NCI-H2029 treated with DMSO at 0.1 percent for 48 hours (cell line): ENCODE data around the gene WDPCP.
"Not testable (repeated sequence)": the region's sequence is repeated elsewhere in the genome, so short reads cannot be mapped to it uniquely, and the experiment has no call there.

Experiments
- DNase-seq: peaks from one replicate; lab custom pipeline; 2025; lab: John Stamatoyannopoulos, UW

Gene WDPCP

DNA sequence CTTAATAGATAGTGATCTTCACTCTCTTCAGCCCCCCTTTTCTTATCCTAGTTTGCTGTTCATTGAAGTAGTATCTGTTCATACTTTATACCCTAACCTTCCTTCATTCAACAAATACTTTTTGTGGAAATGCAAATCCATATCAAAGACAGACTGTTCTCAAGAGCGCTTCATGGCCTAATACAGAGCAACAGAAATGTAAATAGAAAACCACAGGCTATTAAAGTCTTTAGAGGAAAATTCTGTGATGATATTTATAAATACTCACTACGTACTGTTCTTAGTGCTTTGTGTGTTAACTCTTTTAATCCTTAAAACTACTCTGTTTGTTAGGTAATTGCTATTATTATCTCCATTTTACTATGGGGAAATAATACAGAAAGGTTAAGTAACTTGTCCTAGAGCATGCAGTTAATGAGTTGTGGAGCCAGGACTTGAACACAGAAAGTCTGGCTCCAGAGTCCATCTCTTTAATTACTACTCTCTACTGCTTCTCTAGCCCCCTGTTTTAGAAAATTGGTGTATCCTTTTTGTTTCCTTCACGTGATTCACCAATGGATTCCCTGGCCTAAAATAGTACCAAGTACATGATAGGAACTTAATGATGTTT is 3.4 kb upstream of the WDPCP start:
- DNase-seq, result no peak

DNA sequence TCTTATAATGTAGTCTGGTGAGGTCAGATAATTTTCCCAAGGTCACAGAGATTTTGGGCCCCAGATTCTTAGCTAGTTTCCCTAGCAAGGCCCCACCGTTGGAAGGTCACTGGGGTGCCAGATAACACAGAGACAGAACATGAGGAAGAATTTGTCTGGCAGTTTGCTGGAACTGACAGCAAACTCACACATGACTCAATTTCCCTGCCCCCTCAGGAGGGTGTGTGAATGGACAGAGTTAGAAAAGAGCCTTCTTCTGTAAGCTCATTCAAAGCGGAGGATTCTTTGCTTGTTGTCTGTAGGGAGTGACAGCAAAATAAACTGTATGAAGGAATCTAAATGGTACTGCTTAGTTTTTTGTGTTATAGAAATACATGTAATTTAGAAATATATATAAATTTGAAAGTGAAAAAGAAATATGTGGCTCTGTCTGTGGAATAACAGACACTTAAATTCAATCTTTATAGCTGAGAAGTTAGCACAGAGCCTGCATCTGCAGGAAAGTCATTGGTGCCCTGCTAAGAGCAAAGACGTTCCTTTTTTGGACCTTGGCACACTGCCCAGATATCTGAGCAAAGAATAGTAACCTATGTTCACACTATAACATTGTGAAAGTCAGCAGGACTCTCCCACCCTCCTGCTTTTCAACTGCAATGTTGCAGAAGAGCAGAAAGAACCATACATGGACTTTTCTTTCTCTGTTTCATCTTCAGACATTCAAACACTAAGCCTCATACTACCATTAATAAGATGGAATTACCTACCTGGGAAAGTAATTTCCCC is 2.5 kb upstream of the WDPCP start:
- DNase-seq, result no peak

DNA sequence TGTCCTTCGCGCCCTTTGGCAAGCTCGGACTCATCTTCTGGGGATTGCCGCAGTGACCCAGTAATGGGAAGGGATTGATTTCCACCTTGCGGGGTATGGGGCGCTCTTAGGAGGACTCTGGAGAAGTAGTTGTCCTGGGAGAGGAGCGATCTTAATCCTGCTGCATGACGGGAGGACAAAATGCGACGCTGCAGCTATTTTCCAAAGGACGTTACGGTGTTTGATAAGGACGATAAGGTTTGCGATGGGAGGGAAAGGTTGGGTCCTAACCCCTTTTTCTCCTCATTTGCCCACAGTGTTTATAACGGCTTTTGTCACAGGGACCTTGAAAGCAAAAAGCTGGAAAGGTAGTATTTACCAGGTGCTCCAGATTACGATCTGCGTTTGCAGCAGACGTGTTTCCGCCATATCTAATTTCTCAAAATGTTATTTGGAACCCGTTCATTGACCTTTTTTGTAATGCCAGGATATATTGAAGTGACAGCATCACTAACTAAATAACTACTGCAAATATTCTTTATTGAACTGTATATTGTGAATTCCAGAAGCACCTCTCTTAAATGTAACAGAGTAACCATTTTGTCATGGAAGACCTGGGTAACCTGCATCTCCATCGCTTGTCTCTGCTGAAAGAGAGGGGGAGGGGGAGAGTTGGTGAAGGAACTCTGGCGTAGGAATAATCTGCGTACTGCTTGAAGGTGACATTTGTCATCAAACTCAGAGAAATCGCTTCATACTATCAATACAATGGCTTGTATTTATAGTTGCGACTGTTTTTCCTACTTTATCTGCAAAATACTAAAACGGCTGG is 1.1 kb upstream of the WDPCP start:
- peak; percentile 8 for DNase-seq

DNA sequence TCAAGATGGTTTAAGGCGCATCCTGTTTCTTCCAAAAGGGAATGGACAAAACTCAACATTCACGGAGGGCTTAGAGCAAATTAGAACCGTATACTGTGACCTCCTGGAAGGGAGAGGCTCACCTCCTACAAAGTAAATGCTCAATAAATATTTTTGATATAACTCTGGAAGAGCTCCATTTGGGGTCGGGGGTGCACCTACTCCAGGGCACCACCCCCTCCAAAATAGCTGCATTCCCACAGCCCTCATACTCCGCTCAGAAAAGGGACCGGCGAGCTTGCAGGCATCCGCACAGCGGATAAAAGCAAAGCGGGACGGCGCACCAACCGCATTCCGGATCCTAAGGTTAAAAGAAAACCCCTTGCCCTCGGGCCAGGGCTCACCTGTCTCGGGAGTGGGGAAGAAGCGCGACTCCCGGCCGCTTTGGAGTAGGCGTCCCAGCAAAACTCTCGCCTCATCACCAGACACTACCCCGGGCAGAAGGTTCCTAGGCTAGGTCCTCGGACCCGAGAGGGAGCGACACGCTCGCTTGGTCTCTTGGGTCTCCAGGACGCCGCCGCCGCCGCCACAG is 378 bp downstream of the WDPCP start:
- DNase-seq, result no peak

DNA sequence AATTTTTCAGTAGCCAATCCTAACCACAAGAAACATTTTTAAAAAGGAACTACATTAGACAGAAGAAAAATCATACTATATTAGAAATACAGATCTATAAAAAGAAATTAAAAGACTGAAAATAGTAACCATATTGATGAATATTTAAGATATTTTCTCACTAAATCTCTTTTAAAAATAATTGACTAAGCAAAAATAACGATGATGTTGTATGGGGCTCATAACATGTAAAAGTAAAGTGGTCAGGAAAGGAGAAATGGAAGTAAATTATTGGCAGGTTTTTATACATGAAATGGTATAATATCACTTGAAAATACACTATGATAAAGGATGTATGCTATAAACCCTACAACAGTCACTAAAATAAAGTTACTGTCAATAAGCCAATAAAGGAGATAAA is 5.4 kb downstream of the WDPCP start:
- no peak for DNase-seq

DNA sequence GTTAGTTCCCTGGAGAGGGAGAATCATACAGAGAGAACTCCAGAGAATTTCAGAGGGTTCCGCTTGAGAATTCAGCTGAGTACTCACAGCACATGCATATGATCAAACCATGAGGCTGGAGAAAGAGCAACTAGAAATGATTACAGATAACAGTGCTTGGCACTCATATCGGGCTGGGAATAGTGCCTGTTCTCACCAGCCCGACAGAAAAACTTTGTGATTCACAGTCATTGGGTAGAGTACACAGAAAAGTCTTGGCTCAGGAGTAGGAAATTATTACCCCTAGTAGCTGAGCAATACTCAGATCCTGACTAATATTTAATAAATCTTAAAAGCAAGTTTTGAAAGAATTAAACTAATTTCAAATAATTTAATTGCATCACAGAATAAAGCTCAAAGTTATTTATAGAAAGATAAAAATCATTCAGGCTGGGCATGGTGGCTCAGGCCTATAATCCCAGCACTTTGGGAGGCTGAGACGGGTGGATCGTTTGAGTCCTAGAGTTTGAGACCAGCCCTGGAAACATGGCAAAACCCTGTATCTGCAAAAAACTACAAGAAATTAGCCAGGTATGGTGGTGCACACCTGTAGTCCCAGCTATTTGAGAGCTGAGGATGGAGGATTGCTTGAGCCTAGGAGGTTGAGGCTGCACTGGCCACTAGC is 6.8 kb downstream of the WDPCP start:
- DNase-seq, result no peak

DNA sequence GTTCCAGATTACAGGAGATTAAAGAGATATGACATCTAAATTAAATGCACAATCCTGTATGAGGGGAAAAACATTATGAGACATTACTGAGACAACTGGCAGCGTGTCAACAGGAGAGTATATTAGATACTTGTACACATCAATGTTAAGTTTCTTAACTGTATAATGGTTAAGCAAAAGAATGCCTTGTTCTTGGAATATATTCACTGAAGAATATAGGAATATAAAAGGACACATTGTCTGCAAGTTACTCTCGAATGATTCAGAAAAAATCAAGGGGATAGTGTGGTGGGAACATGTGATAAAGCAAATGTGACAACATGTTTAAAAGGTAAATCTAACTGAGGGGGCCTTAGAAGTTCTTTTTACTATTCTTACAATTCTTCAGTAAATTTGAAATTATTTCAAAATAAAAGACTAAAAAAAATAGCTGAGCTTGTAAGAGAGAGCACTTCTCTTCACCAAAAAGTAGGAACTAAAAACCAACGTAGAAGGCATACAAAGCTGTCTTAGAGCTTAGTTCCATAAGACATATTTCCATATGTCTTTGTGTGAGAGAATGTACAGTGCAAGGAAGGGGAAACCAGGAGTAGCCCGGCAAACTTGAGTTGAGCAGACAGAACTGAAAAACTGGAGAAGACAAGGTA is 7.5 kb downstream of the WDPCP start:
- DNase-seq, result no peak

DNA sequence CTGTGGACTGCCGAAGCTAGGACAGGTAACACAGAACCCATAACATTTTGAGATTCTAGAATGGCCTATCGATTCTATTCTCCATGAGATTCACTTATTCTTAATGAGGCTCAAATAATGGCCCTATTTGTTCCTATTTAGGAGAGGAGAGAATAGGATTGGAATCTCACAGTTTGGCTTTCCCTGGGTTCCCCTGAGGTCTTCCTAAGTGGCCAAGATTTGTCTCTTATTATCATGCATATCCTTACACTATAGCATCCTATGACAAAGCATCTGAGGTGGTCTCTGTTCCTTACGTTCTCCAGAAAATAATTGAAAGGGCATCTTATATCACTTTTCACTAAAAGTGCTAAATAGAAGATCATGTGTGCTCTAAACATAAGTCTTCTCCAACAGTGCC is 9.5 kb downstream of the WDPCP start:
- no peak for DNase-seq

DNA sequence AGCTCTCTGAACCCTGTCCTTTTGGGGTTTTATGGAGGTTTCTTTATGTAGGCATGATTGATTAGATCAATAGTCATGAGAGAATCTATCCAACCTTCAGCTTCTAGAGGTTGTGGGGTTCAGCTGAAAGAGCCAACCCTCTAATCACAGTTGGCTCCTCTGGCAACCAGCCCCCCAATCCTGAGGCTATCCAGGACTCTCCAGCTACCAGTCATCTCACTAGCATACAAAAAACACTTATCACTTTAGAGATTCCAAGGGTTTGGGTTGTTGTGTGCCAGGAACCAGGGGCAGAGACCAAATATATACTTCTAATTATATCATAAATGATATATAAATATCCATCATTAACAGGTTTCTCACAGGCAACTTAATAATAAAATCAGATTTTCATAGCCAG is 11.7 kb downstream of the WDPCP start:
- no peak for DNase-seq

DNA sequence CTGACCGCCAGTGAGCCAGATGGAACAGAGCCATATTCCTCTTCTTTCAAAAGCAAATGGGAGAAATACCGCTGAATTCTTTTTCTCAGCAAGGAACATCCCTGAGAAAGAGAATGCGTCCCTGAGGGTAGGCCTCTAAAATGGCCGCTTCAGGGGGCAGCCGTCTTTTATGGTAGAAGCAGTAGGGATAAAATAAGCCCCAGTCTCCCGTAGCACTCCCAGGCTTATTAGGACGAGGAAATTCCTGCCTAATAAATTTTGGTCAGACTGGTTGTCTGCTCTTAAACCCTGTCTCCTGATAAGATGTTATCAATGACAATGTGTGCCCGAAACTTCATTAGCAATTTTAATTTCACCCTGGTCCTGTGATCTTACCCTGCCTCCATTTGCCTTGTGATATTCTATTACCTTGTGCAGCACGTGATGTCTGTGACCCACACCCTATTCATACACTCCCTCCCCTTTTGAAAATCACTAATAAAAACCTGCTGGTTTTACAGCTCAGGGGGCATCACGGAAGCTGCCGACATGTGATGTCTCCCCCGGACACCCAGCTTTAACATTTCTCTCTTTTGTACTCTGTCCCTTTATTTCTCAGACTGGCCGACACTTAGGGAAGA is 14.4 kb downstream of the WDPCP start:
- DNase-seq, result not testable (repeated sequence)

DNA sequence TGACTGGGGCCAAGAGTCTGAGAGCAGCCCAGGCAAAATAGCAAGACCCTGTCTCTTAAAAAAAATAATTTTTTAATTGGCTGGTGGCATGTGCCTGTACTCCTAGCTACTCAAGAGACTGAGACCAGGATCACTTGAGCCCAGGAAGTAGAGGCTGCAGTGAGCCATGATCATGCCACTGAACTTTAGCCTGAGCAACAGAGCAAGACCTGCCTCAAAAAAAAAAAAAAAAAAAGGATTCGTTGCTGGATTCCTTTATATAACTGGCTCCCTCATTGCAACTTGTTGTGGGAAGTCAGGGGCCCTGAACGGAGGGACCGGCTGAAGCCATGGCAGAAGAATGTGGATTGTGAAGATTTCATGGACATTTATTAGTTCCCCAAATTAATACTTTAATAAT is 15.3 kb downstream of the WDPCP start:
- DNase-seq, result not testable (repeated sequence)

DNA sequence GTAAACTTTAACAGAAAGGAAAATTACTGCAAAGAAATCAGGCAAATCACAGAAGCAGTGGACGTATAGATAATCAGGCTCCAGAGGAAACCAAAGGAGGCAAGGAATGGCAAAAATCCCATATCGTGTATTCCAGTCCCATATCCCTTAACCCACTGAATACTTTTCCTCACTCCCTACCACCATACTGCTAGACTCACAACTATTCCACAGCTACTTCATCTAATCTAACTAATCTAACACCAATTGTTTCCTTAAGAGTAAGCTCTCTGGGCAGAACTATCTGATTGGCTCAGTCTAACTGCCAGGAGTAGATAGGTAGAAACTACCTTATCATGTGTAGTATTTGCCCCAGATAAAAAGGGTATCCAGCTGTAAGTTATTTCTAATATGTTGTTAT is 16.3 kb downstream of the WDPCP start:
- no peak for DNase-seq

DNA sequence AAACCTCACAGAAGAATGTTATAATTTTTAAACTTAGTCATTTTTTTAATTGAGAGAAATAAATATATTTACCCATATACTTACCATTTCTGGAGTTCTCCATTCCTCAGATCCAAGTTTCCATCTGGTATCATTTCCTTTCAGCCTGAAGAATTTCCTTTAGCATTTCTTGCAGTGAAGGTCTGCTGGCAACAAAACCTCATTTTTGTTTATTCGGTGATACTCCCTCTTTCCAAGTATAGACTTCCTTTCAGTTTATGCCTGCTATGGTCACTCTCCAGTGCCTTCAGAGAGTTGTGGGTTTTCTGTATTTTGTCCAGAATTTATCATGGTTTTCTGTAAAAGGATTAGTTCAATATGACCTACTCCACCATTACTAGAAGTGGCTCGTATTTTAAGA is 17.0 kb downstream of the WDPCP start:
- no peak for DNase-seq

DNA sequence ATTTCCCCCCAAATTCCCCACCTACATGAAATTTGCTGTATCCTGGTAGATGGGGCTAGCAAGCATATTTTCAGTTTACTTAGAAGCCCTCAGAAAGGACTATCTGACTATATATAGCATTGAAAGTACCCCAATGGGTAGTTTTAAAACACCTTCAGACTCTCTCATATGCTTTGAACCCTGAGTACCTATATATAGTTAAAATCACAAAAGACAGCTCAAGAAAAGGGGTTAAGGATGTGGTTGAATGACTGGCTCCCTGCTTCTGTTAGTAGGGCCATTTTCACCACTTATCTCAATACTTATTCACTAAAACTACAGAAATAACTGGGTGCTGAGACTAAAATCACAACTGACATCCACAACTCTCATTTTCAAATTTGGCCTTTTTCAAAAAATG is 18.5 kb downstream of the WDPCP start:
- no peak for DNase-seq

DNA sequence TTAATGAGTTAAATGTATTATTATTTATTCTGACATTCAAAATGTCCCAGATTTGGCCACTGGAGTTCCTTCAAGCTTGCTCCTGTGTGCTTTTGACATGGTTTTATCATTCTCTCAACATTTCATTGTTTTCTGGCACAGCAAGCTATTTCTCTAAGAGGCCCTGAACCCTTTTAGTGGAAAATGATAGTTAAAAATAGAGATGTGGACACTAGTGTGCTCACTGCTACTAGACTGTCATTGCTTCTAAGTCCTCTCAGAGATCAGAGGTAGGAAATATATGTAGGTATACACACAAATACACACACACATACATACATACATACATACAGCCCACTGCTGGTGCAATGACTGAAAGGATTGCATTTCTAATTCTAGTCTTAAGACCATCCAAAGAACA is 25.5 kb downstream of the WDPCP start:
- DNase-seq, result no peak

DNA sequence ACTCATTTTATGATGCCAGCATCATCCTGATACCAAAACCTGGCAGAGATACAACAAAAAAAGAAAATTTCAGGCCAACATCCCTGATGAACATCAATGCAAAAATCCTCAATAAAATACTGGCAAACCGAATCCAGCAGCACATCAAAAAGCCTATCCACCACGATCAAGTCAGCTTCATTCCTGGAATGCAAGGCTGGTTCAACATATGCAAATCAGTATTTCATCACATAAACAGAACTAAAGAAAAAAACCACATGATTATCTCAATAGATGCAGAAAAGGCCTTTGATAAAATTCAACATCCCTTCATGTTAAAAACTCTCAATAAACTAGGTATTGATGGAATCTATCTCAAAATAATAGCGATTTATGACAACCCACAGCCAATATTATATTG is 29.4 kb downstream of the WDPCP start:
- DNase-seq, result not testable (repeated sequence)

DNA sequence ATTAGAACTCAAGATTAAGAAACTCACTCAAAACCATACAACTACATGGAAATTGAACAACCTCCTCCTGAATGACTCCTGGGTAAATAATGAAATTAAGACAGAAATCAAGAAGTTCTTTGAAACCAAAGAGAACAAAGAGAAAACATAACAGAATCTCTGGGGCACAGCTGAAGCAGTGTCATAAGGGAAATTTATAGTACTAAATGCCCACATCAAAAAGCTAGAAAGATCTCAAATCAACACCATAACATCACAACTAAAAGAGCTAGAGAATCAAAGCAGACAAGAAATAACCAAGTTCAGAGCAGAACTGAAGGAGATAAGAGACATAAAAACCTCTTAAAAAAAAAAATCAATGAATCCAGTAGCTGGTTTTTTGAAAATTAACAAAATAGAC is 30.5 kb downstream of the WDPCP start:
- DNase-seq, result not testable (repeated sequence)

DNA sequence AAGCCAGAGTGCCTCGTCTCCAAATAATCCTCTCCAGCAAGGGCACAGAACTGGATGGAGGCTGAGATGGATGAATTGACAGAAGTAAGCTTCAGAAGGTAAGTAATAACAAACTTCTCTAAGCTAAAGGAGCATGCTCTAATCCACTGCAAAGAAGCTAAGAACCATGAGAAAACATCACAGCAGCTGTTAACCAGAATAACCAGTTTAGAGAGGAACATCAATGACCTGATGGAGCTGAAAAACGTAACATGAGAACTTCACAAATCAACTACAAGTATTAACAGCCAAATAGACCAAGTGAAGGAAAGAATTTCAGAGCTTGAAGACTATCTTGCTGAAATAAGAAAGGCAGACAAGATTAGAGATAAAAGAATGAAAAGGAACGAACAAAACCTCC is 32.3 kb downstream of the WDPCP start:
- no peak for DNase-seq

DNA sequence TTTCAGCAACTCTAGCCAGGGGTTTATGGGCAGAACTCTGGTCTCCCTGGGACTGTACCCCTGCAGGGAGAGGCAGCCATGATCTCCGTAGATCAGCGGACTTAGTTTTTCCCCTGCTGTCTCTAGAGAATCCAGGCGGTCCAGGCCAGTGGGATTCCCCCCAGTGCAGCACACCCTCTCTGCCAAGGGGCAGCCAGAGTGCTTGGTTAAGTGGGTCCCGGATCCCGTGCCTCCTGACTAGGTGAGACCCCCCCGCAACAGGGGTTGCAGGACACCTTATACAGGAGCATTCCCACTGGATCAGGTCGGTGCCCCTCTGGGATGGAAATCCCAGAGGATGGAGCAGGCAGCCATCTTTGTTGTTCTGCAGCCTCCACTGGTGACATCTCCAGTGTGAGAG is 33.0 kb downstream of the WDPCP start:
- DNase-seq, result no peak

DNA sequence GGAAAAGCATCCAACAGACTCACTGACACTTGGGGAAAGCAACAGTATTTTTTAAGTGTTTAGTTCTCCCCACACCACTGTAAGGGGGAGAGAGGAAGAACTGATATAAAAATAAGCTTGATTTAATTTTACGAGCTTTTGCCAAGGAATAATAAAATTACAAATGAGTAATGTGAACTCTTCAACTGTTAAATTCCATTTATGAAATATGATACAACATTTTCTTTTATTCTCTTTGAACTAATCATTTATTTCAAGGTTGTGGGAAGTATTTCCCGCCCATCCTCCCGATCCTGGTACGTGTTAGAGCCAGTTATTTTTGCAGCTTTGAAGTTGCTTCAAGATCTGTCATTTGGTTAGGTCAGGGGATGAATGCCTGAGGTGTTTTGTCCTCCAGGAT is 35.2 kb downstream of the WDPCP start:
- no peak for DNase-seq

DNA sequence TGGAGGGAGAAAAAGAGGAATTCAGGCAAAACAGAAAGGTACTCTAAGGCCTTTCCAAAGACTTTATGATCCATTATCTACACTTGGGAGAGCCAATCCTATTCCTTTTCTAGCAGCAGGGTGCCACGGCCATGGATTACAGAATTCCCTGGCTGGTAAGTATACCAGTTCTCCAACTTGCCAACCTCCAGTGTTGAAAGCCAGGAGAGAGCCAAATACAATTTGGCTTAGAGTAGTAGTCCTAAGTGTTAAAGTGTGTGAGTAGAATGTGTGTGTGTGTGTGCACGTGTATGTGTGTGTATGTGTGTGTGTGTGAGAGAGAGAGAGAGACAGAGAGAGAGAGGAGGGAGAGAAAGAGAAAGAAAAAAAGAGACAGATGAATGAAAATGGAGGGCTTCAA is 43.3 kb downstream of the WDPCP start:
- no peak for DNase-seq
